Type B pancreatic cell (in vitro differentiated cells): ENCODE results near the gene LDLRAD3. TPM values are rescaled to one million over a fixed set of nuclear protein-coding genes. Genes with fewer than 3 reads are reported as not detected.

Experiments used
- DNase-seq: peaks from one replicate; pipeline ENCODE4 v3.0.0; 2021; ENCODE audit warnings: mixed read lengths; ENCODE audit not compliant: unreplicated experiment; ENCODE audit errors: extremely low spot score
- H3K27ac Mint-ChIP-seq: 2 replicates; pipeline ENCODE4 v1.8.0; 2021; ENCODE audit warnings: mild to moderate bottlenecking, mixed read lengths
- H3K27me3 Mint-ChIP-seq: 2 replicates; pipeline ENCODE4 v1.8.0; 2021; ENCODE audit warnings: mixed read lengths
- H3K36me3 Mint-ChIP-seq: 2 replicates; pipeline ENCODE4 v1.8.0; 2021; ENCODE audit warnings: mixed read lengths
- H3K4me1 Mint-ChIP-seq: one replicate; pipeline ENCODE4 v1.8.0; 2021; ENCODE audit warnings: mixed read lengths; ENCODE audit not compliant: unreplicated experiment
- H3K4me3 Mint-ChIP-seq: 2 replicates; pipeline ENCODE4 v1.8.0; 2021; ENCODE audit warnings: mild to moderate bottlenecking, mixed read lengths
- H3K9me3 Mint-ChIP-seq: 2 replicates; pipeline ENCODE4 v1.8.0; 2021; ENCODE audit warnings: mixed read lengths
- total RNA-seq: library from RNA; stranded (reverse); gene quantifications from 2 replicates; pipeline ENCODE4 v1.2.1, GENCODE V29; 2021; ENCODE audit warnings: low replicate concordance
- TF ChIP-seq, protein P1 (sequence below): fragments of 200-600 bp; sonication (generic); conservative IDR thresholded peaks from 2 replicates; pipeline ENCODE4 v1.5.0; 2021; ENCODE audit warnings: antibody characterized with exemption, mild to moderate bottlenecking

LDLRAD3 gene
- total RNA-seq, 1 donor from 2014 or later, result 20.7 TPM

DNA sequence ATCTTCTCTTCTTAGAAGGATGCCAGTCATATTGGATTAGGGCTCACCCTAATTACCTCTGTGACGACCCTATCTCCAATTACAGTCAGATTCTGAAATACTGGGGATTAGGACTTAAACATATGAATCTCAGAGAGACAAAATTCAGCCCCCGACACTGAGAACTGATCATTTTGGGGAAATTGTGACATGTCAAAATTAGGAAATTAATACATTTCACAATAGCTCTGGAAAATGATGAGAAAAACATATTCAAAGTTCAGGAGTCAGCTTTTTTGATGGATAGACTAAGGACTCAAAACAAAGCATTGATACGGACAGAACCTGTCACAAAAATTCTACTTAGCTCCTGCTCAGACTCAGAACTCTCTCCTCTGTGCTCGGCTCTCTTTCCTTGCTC is 304.6 kb downstream of the LDLRAD3 start:
- Mint-ChIP-seq H3K4me1 (peaks cover 21% of the 10 kb centered on the region), H3K27me3 (peaks cover 6% of the 10 kb centered on the region), H3K36me3 (no peaks in the 10 kb centered on the region), H3K27ac (peak overlapping the region; percentile 27), H3K4me3 (no peak overlapping the region), H3K9me3 (peaks cover 12% of the 10 kb centered on the region)
- TF ChIP-seq, protein P1, sequence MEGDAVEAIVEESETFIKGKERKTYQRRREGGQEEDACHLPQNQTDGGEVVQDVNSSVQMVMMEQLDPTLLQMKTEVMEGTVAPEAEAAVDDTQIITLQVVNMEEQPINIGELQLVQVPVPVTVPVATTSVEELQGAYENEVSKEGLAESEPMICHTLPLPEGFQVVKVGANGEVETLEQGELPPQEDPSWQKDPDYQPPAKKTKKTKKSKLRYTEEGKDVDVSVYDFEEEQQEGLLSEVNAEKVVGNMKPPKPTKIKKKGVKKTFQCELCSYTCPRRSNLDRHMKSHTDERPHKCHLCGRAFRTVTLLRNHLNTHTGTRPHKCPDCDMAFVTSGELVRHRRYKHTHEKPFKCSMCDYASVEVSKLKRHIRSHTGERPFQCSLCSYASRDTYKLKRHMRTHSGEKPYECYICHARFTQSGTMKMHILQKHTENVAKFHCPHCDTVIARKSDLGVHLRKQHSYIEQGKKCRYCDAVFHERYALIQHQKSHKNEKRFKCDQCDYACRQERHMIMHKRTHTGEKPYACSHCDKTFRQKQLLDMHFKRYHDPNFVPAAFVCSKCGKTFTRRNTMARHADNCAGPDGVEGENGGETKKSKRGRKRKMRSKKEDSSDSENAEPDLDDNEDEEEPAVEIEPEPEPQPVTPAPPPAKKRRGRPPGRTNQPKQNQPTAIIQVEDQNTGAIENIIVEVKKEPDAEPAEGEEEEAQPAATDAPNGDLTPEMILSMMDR, result no peak
- DNase-seq, result no peak

DNA sequence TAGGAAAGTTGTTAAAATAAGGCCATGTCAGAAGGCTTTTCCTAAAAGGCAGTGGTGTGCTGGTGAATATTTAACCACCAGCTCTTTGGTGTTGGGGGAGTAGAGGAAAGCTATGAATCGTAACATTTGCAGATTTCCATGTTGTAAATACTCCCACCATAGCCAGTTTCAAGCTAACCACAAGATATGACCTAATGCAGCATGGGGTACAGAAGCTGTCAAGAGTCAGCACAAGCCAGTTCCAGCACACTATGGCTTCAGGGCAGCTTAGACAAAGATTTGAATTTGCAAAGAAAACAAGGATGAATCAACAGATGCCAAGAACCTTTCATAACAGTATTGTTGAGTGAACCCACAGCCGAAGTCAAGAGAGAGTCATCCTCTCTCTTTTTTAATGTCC is 305.4 kb downstream of the LDLRAD3 start:
- no peak overlapping the region for H3K4me3 Mint-ChIP-seq
- H3K27me3 Mint-ChIP-seq, result peaks cover 6% of the 10 kb centered on the region
- H3K36me3 Mint-ChIP-seq, result no peaks in the 10 kb centered on the region
- H3K9me3 Mint-ChIP-seq, result peaks cover 12% of the 10 kb centered on the region
- DNase-seq, result no peak
- no peak overlapping the region for H3K27ac Mint-ChIP-seq
- TF ChIP-seq, protein P1, result no peak
- peaks cover 23% of the 10 kb centered on the region for H3K4me1 Mint-ChIP-seq

DNA sequence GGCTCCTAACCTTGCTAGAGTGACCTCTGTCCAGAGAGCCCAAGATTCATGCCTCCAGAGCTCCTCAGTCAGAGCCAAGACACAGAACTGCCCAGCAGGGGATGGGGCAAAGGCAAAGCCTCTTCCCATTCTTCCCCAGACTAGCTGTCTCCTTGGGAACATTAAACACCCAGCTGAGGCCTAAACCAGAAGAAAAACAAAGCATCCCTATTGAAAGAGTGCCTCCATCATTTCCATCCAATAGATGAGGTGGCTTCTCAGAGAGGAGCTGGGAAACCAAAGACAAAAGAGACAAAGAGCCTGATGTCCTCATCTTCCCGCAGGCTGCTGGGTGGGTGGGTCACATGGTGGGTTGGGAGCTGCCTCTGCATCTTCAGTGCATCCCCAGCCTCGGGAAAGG is 308.0 kb downstream of the LDLRAD3 start:
- H3K4me3 Mint-ChIP-seq, result no peak overlapping the region
- peaks cover 4% of the 10 kb centered on the region for H3K9me3 Mint-ChIP-seq
- TF ChIP-seq, protein P1, result no peak
- peaks cover 25% of the 10 kb centered on the region for H3K4me1 Mint-ChIP-seq
- H3K27me3 Mint-ChIP-seq, result peaks cover 6% of the 10 kb centered on the region
- DNase-seq, result no peak
- no peaks in the 10 kb centered on the region for H3K36me3 Mint-ChIP-seq
- no peak overlapping the region for H3K27ac Mint-ChIP-seq

DNA sequence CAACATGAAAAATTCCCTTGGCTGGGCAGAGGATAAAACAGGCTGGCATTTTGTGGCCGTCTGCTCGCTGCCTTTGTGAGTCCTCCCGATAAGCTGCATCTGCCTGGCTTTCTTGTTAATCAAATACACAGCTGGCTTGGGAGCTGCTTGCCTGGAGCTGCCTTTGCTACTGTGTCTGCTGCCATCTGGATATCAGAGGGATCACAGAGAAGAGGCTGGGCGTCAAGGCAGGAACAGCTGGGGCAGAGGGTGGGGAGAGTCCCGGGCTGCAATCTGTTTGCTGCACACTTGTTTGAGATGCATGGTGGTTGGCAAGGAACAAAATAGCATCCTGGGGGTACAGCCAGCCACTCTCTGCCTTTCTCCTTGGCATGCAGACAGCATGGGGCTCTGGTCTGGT is 309.4 kb downstream of the LDLRAD3 start:
- Mint-ChIP-seq H3K36me3 (no peaks in the 10 kb centered on the region), H3K9me3 (no peaks in the 10 kb centered on the region), H3K27ac (no peak overlapping the region), H3K27me3 (peaks cover 10% of the 10 kb centered on the region), H3K4me1 (peaks cover 39% of the 10 kb centered on the region), H3K4me3 (no peak overlapping the region)
- TF ChIP-seq, protein P1, result no peak
- no peak for DNase-seq

DNA sequence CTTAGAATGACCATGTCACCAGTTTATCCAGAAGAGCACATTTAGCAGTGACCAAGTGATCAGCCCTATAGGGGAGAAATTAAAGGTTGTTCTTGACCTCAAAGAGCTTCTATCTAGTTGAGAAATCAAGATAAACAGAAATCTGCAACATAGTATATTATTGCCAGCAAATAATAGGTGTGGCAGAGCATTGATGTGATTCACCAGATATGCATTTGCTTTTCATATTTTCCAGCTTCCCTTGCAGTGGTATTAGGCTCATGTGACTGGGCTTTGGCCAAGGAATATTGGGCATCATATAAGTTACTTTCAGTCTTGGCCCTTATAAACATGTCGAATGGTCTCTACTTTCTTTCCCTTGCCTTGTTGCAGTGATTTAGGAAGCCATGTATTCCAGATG is 310.9 kb downstream of the LDLRAD3 start:
- no peak for DNase-seq
- TF ChIP-seq, protein P1, result no peak
- Mint-ChIP-seq H3K36me3 (no peaks in the 10 kb centered on the region), H3K27ac (no peak overlapping the region), H3K4me3 (no peak overlapping the region), H3K9me3 (no peaks in the 10 kb centered on the region), H3K4me1 (peaks cover 30% of the 10 kb centered on the region), H3K27me3 (peaks cover 13% of the 10 kb centered on the region)

DNA sequence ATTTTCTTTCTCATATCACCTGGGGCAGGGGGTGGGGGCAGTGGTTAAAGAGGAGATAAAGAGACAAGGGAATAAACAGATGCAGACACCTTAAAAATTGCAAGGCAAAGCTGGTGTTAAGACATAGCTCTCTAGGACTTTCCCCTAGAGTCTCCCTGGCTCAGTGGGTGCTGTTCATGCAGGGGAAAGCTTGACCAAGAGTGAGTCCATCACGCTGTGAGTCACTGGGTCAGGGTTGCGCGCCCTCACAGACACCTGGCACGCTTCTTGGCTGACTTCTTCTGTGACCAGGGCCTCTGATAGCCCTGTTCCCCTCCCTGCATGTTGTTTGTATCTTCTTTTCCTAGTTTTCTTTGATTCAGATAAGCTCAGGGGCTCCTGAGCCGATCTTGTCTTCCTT is 313.5 kb downstream of the LDLRAD3 start:
- H3K27ac Mint-ChIP-seq, result no peak overlapping the region
- TF ChIP-seq, protein P1, result no peak
- no peaks in the 10 kb centered on the region for H3K36me3 Mint-ChIP-seq
- no peak overlapping the region for H3K4me3 Mint-ChIP-seq
- peaks cover 26% of the 10 kb centered on the region for H3K27me3 Mint-ChIP-seq
- peaks cover 34% of the 10 kb centered on the region for H3K4me1 Mint-ChIP-seq
- H3K9me3 Mint-ChIP-seq, result no peaks in the 10 kb centered on the region
- DNase-seq, result no peak
